Fibroblast of pulmonary artery (primary cell): Measurements from ENCODE around the gene PLPPR1.

ENCODE experiments used
- DNase-seq: peaks from one replicate; pipeline ENCODE4 v3.0.0-alpha.2; 2010; ENCODE audit warnings: low read depth
- H3K4me3 ChIP-seq: replicated peaks from 2 replicates; pipeline ENCODE4 v1.5.1; 2011; ENCODE audit warnings: low read depth, mild to moderate bottlenecking, control low read depth, low read length, moderate library complexity
- CTCF ChIP-seq: IDR thresholded peaks from 2 replicates; pipeline ENCODE4 v1.5.1; 2011; ENCODE audit warnings: mild to moderate bottlenecking, control low read depth, low read length, inconsistent platforms; ENCODE audit errors: missing control alignments

PLPPR1 gene

DNA sequence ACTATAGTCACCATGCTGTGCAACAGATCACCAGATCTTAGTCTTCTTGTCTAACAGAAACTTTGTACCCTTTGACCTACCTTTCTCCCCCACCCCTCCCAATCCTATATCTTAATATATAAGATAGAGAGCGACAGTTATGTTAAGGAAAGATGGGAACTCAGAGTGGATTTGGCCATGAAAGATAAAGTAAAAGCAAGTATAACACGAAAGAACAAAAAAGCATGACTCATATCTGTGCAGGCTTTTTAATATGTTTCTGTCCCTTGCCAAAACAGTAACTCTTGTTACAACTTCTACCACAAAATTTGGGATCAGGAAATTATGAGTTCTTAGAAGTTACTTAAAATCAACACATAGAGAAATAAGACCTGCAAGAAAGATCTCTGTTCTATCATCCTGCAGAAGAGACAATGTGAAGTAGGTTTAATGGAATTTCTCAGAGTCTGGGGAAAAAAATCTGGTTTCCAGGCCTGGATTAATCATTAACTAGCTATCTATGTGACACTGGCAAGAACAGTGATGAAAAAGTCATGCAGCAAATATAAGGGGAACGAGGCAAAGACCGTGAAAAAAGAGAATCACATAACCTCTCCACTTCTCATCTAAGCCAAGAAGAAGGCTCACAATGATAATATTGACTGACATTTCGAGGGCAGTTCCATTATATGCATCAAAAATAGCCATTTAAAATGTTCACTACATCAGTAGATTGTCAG, 337.7 kb downstream of the PLPPR1 start:
- H3K4me3 ChIP-seq, result no peak overlapping the region
- TF ChIP-seq CTCF, result no peak
- DNase-seq, result peak; percentile 3

DNA sequence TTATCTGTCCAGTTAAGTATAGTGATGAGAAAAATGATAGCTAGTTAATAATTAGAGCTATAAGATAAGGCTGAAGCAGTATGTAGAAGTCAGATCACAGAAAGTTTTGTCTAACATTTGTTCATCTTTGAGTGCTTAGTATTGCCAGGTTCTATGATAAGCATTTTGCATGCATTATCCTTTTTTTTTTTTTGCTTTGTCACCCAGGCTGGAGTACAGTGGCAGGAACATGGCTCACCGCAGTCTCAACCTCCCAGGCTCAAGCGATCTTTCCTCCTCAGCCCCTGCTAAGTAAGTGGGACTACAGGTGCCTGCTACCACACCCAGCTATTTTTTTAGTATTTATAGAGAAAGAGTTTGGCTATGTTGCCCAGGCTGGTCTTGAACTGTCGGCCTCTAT, 338.8 kb downstream of the PLPPR1 start:
- no peak for TF ChIP-seq CTCF
- DNase-seq, result no peak
- no peak overlapping the region for H3K4me3 ChIP-seq

- no peak for TF ChIP-seq CTCF
- H3K4me3 ChIP-seq, result no peak overlapping the region
- peak; percentile 51 for DNase-seq
Observed at GRCh38 chr9:101369286-101369685, 340.8 kb downstream of the PLPPR1 start.

DNA sequence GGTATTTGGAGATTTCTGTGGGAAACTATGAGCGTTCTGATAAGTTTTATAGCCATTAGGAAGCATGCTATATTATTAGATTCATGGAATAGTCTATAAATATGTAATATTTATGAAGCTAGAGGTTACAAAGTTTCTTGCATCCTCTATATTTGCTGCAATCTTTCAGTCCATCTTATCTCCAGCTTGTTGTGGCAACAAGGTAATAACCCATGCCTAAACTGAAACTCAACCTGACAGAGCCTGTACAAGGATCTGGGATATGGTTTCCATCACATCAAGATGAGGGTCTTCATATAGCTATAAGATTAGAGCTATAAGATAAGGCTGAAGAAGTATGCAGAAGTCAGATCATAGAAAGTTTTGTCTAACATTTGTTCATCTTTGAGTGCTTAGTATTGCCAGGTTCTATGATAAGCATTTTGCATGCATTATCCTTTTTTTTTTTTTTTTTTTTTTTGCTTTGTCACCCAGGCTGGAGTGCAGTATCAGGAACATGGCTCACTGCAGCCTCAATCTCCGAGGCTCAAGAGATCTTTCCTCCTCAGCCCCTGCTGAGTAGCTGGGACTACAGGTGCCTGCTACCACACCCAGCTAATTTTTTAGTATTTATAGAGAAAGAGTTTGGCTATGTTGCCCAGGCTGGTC, 341.5 kb downstream of the PLPPR1 start:
- TF ChIP-seq CTCF, result no peak
- no peak for DNase-seq
- H3K4me3 ChIP-seq, result no peak overlapping the region

- DNase-seq, result no peak
- no peak for TF ChIP-seq CTCF
- no peak overlapping the region for H3K4me3 ChIP-seq
Observed at GRCh38 chr9:101371813-101372212, 343.3 kb downstream of the PLPPR1 start.

- no peak for DNase-seq
- no peak for TF ChIP-seq CTCF
- no peak overlapping the region for H3K4me3 ChIP-seq
Observed at GRCh38 chr9:101372327-101373118, 344.0 kb downstream of the PLPPR1 start.
